GM18867 (cell line): ENCODE measurements around the gene NEGR1.

Source experiments
- ATAC-seq: cut with Tn5 transposase; IDR thresholded peaks from one replicate; pipeline ENCODE4 v1.9.1; 2021; ENCODE audit warnings: mild to moderate bottlenecking, moderate library complexity; ENCODE audit not compliant: unreplicated experiment

The NEGR1 gene

DNA sequence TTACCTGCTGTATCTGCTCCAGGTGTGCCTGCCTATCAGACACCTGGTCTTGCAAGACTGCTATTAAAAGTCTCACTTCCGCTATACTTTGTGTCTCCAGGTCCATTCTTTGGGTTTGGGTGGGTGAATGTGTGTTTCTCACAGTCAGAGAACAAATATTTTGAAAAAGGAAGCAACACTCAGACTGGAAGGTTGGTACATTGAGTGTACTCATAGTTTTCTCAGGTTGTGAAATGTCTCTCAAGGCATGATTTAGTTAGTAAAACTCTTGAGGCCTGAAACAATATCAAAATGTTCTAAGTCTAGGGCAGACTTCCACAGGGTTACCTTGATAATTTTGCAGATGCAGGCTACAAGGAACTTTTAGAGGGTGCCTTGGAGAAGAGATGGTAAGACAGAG is 771.6 kb downstream of the NEGR1 start:
- no peak for ATAC-seq

DNA sequence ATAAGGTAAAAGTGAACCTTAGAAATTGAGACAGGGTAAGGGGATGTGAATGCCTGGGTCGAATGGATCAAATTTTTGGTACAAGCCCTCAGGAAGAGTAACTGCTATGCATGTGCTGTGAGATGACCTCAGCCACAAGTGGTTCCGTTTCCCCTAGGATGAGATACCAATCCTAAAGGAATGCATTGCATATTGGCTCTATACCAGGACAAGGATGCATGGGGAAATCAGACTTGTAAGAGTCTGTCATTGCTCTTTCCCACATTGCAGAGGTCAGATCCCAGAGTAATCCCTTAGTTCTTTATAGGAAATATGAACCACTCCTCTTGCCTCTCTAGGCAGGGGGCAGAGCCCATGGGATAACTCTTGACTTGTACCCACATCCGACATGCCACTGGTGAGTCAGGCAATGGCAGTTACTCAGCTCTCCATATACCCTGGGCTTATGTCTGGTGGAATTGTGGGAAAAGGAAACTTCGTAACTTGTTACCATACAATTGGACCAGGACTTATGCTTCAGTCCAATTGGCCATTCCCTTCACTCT is 773.2 kb downstream of the NEGR1 start:
- ATAC-seq: no peak

DNA sequence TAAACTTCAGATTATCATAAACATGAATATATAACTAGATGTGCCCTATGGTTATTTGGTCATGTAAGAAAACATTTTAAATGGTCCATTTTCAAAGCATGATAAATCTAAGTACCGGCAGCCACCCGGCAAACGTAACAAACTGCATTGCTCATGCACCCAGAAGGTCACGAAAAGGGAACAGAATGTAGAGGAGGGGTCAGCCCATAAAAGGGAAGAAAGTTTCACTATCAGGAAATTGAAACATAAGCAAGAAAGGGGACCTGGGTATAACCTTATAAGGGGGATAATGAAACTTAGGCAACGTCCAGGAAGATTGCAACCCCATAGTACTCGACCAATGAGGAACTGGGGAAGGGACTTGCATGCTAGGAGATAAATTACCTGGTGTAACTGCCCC is 780.3 kb downstream of the NEGR1 start:
- ATAC-seq: no peak

DNA sequence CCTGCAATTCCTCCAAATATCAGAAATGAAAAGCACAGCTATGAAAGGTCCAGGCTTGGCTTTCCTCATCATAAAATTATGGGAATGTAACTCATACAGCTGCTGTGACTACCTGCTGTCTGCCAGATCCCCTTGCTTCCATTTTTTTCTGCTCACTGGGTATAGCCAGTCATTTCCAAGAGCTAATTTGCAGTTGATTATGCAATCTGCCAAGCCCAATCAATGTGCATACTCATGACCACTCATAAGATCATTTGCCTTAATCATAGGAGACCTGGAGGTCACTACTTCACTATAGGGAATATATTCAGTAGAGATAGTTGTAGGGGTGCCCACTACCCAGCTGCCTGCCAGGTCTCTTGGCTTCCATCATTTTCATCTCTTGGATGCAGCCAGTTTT is 783.8 kb downstream of the NEGR1 start:
- no peak for ATAC-seq

DNA sequence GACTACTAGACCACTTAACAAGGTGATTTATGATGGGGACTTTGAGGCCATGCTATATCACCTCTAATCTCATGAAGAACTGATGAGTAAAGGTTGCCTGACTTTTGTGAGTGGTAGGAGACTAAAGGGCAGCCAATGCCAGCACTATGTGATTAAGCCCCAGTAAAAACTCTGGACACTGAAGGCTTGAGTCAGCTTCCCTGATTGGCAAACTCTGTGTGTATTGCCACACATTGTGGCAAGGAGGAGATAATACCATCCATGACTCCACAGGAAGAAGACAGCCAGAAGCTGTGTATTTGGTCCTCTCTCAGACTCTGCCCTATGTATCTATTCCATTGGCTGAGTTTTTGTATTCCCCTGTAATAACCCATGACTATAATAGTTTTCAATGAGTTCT is 788.2 kb downstream of the NEGR1 start:
- ATAC-seq: no peak

DNA sequence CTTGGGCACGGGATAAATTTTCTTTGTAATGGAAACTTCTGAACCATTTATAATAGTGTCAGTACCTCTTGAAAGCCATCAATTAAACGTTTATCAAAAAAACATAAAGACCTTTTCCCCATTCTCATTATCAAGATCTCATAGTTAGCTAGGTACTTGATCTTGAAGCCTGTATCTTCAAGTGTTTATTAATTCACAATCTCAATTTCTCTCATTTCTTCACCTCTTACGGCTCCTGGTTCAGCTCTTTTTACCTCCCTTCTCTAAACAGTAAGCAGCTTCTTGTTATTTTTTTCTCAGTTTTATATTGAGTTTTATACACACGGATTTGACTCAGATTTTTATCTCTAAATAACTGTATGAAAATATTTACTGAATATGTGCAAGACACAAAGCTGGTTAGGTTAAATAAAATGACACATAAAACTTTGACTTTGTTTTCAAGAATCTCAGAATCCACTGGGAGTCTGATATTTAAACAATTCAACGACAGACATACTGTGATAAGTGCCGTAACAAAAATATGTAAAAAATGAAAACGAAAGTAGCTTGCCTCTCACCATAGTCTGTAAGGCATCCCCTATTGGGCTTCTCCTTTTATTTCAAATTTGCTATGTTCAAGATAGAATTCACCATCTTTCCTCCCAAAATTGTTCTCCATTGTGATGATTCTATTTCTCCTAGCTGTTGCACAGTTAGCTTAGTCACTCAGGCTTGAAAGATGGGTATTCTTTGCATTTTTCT is 789.9 kb downstream of the NEGR1 start:
- ATAC-seq: peak; percentile 47

DNA sequence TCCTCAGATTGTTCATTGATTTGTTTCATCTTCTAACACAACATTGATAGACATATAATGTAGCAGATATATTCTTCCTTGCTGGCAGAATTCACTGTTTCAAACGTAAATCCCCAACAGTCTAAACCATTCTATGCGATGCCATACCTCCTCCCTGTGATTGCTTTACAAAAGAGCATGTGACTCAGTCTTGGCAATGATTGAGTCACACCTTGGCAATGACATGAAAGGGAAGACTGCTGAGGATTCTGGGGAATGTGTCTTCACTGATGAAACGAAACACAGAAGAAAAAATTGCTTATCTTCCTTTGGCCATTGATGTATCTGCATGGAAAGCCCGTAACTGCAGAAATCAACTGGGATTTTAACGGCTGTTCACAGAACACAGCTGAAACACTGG is 791.9 kb downstream of the NEGR1 start:
- no peak for ATAC-seq

DNA sequence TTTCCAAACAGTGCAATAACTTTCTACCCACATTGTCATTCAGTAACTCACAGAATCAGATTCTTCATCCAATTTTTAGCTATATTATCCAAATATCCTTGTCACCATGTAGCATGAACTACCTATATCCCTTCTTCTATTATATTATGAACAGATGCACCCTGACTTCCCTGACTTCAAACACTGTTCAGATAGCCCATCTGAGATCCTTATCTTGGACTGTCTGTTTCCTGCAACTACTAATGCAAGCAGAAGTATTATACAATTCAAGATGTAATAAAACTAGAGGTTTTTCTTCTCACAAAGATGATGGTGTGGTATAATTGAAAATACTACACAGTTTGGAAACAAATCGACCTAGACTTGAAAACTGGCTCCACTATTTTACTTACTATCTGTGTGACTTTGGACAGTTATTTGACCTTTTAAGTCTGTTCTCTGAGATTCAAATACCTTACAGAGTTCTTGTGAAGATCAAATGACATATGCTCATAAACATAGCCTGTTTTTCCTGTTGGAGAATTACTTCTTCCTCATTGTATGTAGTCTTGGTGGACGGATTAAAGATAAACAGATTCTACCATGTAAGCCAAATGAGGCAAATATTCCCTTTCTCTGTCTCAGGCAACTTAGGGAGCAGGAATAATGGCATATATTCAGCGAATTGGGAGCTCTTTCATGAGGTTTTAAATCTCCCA is 793.6 kb downstream of the NEGR1 start:
- no peak for ATAC-seq

DNA sequence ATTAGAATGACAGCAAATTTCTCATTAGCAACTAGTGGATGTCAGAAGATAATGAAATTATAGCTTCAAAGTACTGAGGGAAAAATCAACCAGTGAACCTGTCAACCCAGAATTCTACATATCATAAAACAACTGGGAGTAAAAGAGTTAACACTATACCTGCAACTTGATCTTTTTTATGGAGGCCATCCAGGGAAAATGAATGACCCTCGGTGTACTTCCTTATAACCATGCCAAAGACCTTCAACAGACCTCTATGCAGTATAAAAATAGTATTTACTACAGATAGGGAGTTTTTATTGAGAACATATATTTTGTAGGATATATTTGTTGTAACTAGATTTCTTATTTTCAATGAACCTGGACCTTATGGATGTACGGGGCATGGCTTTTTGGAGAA is 809.0 kb downstream of the NEGR1 start:
- no peak for ATAC-seq

DNA sequence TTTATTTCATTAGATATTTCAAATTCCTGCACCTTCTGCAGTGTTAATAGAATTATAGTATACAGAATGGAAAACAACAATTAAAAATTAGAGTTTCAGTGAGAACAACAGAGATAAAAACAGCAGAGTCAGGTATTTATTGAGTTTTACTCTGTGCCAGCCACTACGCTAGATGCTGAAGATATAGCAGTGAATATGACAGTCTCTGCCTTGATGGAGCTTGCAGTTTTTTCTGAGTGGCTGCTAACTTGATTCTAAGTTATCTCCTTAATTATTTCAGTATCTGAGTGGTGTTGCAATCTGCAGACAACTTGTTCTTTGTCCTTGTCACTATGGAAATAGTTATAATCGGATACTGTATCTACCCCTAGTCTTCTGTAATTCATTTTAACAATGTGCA is 817.2 kb downstream of the NEGR1 start:
- ATAC-seq: no peak

DNA sequence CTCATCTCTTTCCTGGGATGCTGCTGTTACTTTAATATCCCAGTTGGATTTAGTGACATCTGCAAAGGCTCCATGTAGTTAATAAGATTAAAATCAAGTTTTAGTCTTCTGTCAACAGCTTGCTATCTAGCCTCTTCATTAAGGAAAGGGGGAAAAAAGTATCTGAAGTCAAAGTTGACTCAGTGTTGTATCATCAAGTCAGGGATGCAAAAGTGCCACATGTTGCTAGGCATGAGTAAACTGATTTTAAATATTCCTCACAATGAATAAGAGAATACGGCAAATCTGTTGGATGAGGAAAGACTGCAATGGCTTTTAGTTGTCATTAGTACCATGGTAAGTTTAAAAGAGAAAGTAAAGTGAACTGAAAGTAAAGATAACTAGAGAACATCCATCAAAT is 818.3 kb downstream of the NEGR1 start:
- no peak for ATAC-seq

DNA sequence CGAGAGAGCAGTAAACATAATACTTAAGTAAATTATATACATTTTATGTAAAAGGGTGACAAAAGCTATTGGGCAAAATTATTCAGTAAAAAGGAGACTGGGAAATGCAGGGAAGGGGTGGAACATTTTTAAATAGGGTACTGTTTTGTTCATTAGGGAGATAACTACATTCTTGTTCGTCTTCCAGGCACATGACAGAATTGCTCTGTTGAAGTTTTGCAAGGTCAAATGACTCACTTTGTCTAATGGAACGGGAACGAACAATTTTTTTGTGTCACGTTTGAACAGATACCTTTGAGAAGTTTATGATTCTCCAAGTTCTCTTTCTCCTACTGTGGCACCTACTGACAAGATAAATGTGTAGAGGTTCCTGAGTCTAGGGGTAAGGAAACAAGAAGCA is 819.2 kb downstream of the NEGR1 start:
- no peak for ATAC-seq

DNA sequence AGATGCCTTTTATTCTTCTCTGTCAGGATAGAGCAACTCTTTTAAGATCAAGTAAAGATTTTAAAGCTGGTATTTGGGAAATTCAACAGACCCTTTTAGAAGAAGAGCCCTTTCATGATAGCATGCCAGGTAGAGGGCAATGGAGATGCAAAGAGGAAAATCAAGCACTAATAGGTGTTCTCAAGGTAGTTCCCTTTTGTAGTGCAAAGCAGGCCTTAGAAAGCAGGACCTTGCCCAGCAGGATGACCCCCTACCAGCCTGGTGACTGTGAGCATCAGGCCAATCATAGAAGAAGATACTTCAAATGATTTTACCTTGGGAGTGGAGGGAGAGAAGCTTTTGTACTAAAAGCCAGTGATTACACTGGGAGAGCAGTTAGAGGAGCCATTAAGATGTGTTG is 820.1 kb downstream of the NEGR1 start:
- no peak for ATAC-seq

DNA sequence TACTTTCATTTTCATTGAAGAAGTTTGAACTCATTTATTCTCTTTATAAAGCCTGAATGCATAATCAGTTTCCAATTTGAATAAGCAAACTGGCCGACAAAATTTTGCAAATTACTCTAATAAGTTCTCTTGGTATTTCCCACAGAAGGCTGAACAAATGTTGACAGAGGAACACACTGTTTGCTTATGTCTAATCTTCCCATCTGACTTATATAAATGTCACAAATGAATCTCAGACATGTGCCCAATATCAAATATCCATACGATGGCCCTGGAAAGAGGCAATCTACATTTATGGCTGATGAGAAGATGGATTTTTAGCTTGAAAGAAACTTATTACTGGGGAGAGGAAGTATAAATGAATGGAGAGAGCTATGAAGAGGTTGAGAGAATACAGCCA is 820.9 kb downstream of the NEGR1 start:
- ATAC-seq: no peak

DNA sequence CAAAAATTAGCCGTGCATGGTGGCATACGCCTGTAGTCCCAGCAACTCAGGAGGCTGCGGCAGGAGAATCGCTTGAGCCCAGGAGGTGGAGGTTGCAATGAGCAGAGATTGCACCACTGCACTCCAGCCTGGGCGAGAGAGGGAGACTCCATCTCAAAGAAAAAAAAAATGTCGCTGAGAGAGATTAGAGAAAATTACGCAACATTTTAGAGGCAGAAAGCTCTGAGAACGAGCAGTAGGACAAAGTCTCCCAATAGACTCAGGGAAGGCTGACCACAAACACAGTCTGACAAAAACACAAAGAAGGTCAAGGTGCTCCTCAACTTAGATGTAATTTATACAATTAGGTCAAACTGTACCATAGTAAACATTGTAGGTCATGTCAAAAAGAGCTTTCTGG is 833.9 kb downstream of the NEGR1 start:
- ATAC-seq: no peak

DNA sequence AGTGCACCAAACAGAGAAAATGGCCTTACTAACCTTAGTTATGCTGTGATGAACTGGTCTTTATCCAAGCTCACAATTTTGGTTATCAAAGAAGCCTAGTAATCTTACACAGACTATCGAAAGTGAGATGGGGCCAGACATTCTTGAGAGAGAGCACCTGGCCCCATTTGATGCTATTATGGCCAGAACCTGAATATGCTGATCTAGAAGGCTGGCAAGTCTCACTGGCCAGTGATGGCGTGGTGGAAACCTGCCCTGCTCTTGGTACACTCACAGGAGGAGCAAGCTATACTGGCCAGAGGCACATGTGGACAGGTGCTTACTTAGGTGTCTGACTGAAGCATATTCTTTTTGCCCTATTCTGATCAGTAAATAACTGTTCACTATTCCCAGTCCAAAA is 843.7 kb downstream of the NEGR1 start:
- ATAC-seq: no peak

DNA sequence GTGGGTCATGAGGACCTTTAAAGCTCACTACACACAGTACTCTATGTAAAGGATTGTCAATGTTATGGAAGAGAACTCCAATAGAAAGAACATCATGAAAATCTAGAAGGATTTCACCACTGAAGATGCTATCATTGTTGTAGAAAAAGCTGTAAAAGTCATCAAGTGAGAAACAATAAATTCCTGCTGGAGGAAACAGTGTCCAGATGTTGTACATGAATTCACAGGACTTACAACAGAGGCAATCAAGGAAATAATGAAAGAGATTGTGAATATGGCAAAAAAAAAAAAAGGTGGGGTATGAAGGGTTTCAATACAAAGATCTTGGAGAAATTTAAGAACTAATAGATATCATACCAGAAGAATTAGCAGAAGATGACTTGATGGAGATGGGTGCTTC is 846.4 kb downstream of the NEGR1 start:
- ATAC-seq: no peak

DNA sequence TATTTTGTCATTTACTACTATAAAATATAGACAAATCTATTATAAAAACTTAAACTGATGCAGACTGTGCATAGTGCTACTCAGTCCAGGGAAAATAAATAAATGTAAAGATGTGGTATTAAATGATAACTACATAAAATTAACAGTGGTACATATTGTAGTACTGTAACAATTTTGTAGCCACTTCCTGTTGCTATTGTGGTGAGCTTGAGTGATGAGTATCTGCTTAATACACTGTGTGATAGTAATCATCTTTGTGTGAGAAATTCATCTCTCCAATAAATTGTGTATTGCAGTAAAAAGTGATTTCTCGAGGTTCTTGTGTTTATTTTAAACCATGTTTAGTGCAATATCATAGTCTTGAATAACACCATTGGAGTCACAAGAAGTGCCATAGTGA is 848.1 kb downstream of the NEGR1 start:
- no peak for ATAC-seq

DNA sequence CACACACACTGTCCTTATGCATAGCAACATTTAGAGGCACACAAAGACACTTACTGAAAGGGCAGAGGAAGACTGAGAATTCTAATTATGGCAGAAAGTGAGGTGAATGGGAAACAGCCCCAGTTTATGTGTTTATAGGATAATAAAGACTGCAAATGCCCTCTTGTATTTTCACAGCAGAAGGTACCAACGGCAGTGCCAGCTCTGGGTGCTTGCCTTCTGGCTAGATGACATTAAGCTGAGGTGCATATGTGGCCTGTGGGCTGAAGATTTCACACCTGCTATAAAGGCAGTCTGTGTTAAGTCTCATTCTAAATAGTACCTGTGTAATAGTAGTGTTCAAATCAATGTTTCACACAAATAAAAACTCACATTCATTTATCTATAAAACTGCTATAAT is 854.3 kb downstream of the NEGR1 start:
- no peak for ATAC-seq

DNA sequence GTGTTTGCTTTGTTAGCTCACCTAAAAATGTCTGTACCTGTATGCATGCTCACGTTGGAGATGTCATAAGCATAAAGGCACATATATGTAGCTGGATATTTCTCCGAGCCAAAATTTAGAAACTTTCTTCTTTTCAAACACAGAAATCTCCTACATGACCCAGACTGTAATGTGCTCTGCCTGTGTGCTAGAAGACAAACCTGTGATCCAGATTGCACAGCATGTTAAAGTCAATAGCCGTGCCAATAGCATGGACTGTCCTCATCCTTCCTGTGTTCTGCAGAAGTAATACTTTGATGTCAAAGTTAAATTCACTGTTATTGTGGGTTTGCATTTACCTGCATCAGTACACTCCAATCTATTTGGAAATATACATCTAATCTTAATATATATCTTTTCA is 855.3 kb downstream of the NEGR1 start:
- no peak for ATAC-seq

DNA sequence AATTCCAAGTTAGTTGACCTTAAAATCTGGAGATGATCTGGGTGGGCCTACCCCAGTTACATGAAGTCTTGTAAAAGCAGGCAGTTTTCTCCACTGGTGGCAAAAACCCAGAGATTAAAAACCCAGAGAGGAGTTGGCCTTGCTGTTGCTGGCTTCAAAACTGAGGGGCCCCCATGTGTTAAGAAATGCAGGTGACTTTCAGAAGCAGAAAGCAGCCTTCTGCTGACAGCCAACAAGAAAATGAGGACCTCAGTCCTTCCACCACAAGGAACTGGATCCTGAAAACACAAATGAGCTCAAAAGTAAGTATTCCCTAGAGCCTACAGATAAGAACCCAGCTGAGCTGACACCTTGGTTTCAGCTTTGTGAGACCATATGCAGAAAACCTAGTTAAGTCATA is 857.8 kb downstream of the NEGR1 start:
- ATAC-seq: no peak

DNA sequence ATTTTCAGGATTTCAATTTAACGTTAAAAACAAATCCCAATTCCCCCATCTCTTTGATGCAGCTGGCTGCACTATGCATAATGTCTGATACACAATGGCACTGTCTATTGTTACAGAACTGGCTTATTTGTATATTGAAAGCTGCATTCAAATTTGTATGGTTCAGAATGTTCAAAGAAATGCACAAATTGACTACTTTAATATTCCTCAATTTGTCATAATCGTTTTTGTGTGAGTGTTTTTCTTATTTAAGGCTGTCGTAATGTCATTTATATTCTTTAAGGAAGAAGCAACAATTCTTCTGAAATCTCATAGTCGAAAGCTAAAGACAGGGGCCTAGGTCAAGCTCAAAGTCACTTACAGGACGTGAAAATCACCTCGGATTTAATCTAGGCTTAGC is 860.1 kb downstream of the NEGR1 start:
- no peak for ATAC-seq

DNA sequence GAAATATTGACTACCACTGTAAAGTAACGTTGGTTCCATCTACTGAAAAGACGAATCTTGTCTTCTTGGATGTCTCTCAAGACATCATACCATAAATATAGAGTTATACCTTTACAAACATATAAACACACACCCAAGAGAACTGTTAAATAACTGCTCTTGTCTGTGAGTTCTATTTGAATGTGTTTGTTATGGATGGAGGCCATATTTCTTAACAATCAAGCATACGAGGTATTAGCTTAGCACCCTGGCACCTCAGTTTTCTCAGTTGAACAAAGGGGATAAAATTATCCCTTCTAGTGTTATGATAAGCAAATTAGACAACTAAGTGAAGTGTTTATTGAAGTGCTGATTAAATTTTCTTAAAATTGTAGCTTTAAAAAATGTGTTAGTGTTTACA is 864.9 kb downstream of the NEGR1 start:
- ATAC-seq: no peak
